K562 (cell line): ENCODE results near the gene COL4A1. TPM values are rescaled to one million over a fixed set of nuclear protein-coding genes. Genes with fewer than 3 reads are reported as not detected.

ENCODE experiments used
- GTF2B ChIP-seq: IDR thresholded peaks from 2 replicates; pipeline ENCODE4 v1.6.1; 2011; ENCODE audit not compliant: insufficient read length; ENCODE audit errors: extremely low read depth
- THAP12 ChIP-seq: fragments of 250-450 bp; sonication (Bioruptor Pico); IDR thresholded peaks from 2 replicates; pipeline ENCODE4 v1.9.0; 2021; ENCODE audit warnings: mild to moderate bottlenecking, inconsistent platforms
- ZNF121 ChIP-seq: sonication (generic); formaldehyde crosslinking; conservative IDR thresholded peaks from 2 replicates; pipeline ENCODE4 v1.8.0; 2022; ENCODE audit warnings: missing genetic modification reagents
- polyA plus RNA-seq, 8 experiments: library from polyadenylated mRNA; depleted of rRNA in 4 of 8; stranded (reverse) in 5 of 8; unstranded in 3 of 8; fragments of >200 nt; fragmentation: Nextera tagmentation in 2 of 8; fragmentation: Illumina TruSeq in 1 of 8; extraction: Ambion mirVana in 2 of 8; extraction: Trizol in 1 of 8; gene quantifications; 2 replicates each; pipeline versions ENCODE4 v1.2.1 to v1.2.3, GENCODE V29; 2011 to 2014; ENCODE audit warnings: inconsistent platforms in 1 of 8, missing spikeins in 1 of 8
- total RNA-seq, 7 experiments: library from RNA; depleted of rRNA in 6 of 7; stranded (reverse); fragments of >200 nt in 6 of 7; fragmentation: Illumina TruSeq in 2 of 7; extraction: Trizol in 2 of 7; gene quantifications; 2 replicates each; pipeline versions ENCODE4 v1.2.1 to v1.2.3, GENCODE V29; 2011 to 2021; ENCODE audit warnings: low replicate concordance in 1 of 7
- TF ChIP-seq, protein P1 (sequence below): fragments of 450-650 bp; formaldehyde crosslinking; IDR thresholded peaks from 2 replicates; pipeline ENCODE4 v1.4.0; 2020; ENCODE audit warnings: mild to moderate bottlenecking, moderate library complexity
- TF ChIP-seq, protein P2 (sequence below): fragments of 450-650 bp; IDR thresholded peaks from 2 replicates; pipeline ENCODE4 v1.6.1; 2016; ENCODE audit warnings: missing biosample characterization, missing genetic modification characterization

The COL4A1 gene
- total and polyA plus RNA-seq, 9 of the 15 experiments (the other 6 are each of a cell fraction or from before 2014, with no cell fraction given), result 0.35 TPM; not detected in 8

GRCh38 chr13:110232142-110232541, 74.8 kb downstream of the COL4A1 start (continued):
- TF ChIP-seq THAP12 (CRISPR knock-in tag) (no peak), ZNF121 (CRISPR knock-in tag) (no peak), GTF2B (no peak)
- TF ChIP-seq, protein P1, sequence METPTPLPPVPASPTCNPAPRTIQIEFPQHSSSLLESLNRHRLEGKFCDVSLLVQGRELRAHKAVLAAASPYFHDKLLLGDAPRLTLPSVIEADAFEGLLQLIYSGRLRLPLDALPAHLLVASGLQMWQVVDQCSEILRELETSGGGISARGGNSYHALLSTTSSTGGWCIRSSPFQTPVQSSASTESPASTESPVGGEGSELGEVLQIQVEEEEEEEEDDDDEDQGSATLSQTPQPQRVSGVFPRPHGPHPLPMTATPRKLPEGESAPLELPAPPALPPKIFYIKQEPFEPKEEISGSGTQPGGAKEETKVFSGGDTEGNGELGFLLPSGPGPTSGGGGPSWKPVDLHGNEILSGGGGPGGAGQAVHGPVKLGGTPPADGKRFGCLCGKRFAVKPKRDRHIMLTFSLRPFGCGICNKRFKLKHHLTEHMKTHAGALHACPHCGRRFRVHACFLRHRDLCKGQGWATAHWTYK (CRISPR knock-in tag), result no peak
- TF ChIP-seq, protein P2, sequence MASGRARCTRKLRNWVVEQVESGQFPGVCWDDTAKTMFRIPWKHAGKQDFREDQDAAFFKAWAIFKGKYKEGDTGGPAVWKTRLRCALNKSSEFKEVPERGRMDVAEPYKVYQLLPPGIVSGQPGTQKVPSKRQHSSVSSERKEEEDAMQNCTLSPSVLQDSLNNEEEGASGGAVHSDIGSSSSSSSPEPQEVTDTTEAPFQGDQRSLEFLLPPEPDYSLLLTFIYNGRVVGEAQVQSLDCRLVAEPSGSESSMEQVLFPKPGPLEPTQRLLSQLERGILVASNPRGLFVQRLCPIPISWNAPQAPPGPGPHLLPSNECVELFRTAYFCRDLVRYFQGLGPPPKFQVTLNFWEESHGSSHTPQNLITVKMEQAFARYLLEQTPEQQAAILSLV (tag), result no peak
